Osteocyte (in vitro differentiated cells): ENCODE results near the gene NCKAP5L. TPM values are rescaled to one million over a fixed set of nuclear protein-coding genes. Genes with fewer than 3 reads are reported as not detected.
A peak's percentile ranks its signal among the peaks of the same experiment; 100 is the strongest.

ENCODE experiments used
- DNase-seq: peaks from one replicate; pipeline ENCODE4 v3.0.0; 2021; ENCODE audit warnings: mixed read lengths; ENCODE audit not compliant: unreplicated experiment; ENCODE audit errors: extremely low spot score
- H3K27ac Mint-ChIP-seq: one replicate; pipeline ENCODE4 v1.8.0; 2021; ENCODE audit warnings: mild to moderate bottlenecking, mixed read lengths; ENCODE audit not compliant: unreplicated experiment
- H3K27me3 Mint-ChIP-seq: one replicate; pipeline ENCODE4 v1.8.0; 2021; ENCODE audit warnings: mixed read lengths; ENCODE audit not compliant: unreplicated experiment
- H3K36me3 Mint-ChIP-seq: one replicate; pipeline ENCODE4 v1.8.0; 2021; ENCODE audit warnings: mixed read lengths; ENCODE audit not compliant: unreplicated experiment
- H3K4me1 Mint-ChIP-seq: one replicate; pipeline ENCODE4 v1.8.0; 2021; ENCODE audit warnings: mixed read lengths; ENCODE audit not compliant: unreplicated experiment
- H3K4me3 Mint-ChIP-seq: one replicate; pipeline ENCODE4 v1.8.0; 2021; ENCODE audit warnings: mild to moderate bottlenecking, moderate library complexity, mixed read lengths; ENCODE audit not compliant: unreplicated experiment
- H3K9me3 Mint-ChIP-seq: one replicate; pipeline ENCODE4 v1.8.0; 2021; ENCODE audit warnings: mixed read lengths; ENCODE audit not compliant: unreplicated experiment
- total RNA-seq: library from RNA; stranded (reverse); gene quantifications from 2 replicates; pipeline ENCODE4 v1.2.1, GENCODE V29; 2021
- TF ChIP-seq, protein P1 (sequence below): fragments of 200-600 bp; sonication (generic); IDR thresholded peaks from 2 replicates; pipeline ENCODE4 v1.5.0; 2021; ENCODE audit warnings: antibody characterized with exemption, mild to moderate bottlenecking, moderate library complexity

The NCKAP5L gene
- total RNA-seq, 1 donor from 2014 or later: 42.4 TPM

- H3K4me3 Mint-ChIP-seq: no peak overlapping the region
These were observed 6.6 kb downstream of the NCKAP5L start for GRCh38 chr12:49821373-49822287.

GRCh38 chr12:49819786-49820185 is 8.4 kb downstream of the NCKAP5L start:
- DNase-seq: no peak
- H3K36me3 Mint-ChIP-seq: peaks cover 22% of the 10 kb centered on the region
- peaks cover 24% of the 10 kb centered on the region for H3K4me1 Mint-ChIP-seq
- H3K4me3 Mint-ChIP-seq: no peak overlapping the region
- H3K27ac Mint-ChIP-seq: peak overlapping the region; percentile 61
- no peaks in the 10 kb centered on the region for H3K27me3 Mint-ChIP-seq
- TF ChIP-seq, protein P1, sequence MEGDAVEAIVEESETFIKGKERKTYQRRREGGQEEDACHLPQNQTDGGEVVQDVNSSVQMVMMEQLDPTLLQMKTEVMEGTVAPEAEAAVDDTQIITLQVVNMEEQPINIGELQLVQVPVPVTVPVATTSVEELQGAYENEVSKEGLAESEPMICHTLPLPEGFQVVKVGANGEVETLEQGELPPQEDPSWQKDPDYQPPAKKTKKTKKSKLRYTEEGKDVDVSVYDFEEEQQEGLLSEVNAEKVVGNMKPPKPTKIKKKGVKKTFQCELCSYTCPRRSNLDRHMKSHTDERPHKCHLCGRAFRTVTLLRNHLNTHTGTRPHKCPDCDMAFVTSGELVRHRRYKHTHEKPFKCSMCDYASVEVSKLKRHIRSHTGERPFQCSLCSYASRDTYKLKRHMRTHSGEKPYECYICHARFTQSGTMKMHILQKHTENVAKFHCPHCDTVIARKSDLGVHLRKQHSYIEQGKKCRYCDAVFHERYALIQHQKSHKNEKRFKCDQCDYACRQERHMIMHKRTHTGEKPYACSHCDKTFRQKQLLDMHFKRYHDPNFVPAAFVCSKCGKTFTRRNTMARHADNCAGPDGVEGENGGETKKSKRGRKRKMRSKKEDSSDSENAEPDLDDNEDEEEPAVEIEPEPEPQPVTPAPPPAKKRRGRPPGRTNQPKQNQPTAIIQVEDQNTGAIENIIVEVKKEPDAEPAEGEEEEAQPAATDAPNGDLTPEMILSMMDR: no peak
- H3K9me3 Mint-ChIP-seq: no peaks in the 10 kb centered on the region

More at GRCh38 chr12:49821373-49822287, 6.6 kb downstream of the NCKAP5L start:
- no peak overlapping the region for H3K27ac Mint-ChIP-seq
- H3K27me3 Mint-ChIP-seq: no peaks in the 10 kb centered on the region
- peaks cover 11% of the 10 kb centered on the region for H3K36me3 Mint-ChIP-seq
- DNase-seq: no peak
- H3K9me3 Mint-ChIP-seq: no peaks in the 10 kb centered on the region
- H3K4me1 Mint-ChIP-seq: peaks cover 39% of the 10 kb centered on the region
- TF ChIP-seq, protein P1: no peak

GRCh38 chr12:49818241-49818895 is 9.8 kb downstream of the NCKAP5L start:
- Mint-ChIP-seq H3K27me3 (no peaks in the 10 kb centered on the region), H3K27ac (no peak overlapping the region)
- TF ChIP-seq, protein P1: no peak

GRCh38 chr12:49813131-49813530 is 15.1 kb downstream of the NCKAP5L start:
- no peak for DNase-seq
- peaks cover 20% of the 10 kb centered on the region for H3K36me3 Mint-ChIP-seq
- no peaks in the 10 kb centered on the region for H3K27me3 Mint-ChIP-seq
- H3K27ac Mint-ChIP-seq: no peak overlapping the region
- TF ChIP-seq, protein P1: no peak
- no peak overlapping the region for H3K4me3 Mint-ChIP-seq
- H3K4me1 Mint-ChIP-seq: peaks cover 34% of the 10 kb centered on the region
- no peaks in the 10 kb centered on the region for H3K9me3 Mint-ChIP-seq

More at GRCh38 chr12:49818241-49818895, 9.8 kb downstream of the NCKAP5L start:
- Mint-ChIP-seq H3K4me3 (no peak overlapping the region), H3K36me3 (peaks cover 23% of the 10 kb centered on the region), H3K9me3 (no peaks in the 10 kb centered on the region), H3K4me1 (peaks cover 18% of the 10 kb centered on the region)
- no peak for DNase-seq

DNA sequence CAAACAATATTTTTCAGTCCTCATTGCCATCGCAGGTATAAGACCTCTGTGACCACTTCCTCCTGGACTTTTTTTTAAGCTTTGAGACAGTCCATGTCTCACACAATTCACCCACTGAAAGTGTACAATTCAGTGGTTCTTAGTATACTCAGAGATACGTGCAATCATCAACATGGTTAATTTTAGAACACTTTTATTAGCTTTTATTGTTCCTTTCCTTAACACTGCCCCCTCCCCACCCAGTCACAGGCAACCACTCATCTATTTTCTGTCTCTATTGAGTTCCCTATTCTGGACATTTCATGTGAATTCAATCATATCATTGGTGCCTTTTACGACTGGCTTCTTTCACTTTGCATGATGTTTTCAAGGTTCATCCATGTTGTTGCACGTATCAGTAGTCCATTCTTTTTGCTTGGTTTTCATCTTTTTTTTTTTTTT is 16.2 kb downstream of the NCKAP5L start:
- H3K36me3 Mint-ChIP-seq: peaks cover 17% of the 10 kb centered on the region
- H3K27me3 Mint-ChIP-seq: no peaks in the 10 kb centered on the region
- H3K27ac Mint-ChIP-seq: no peak overlapping the region
- H3K4me3 Mint-ChIP-seq: no peak overlapping the region
- H3K9me3 Mint-ChIP-seq: no peaks in the 10 kb centered on the region
- DNase-seq: no peak
- peaks cover 36% of the 10 kb centered on the region for H3K4me1 Mint-ChIP-seq
- TF ChIP-seq, protein P1: no peak
